Suprapubic skin (tissue), 4 donors: ENCODE measurements around the gene LDLRAD4.

ENCODE experiments used
- EP300 ChIP-seq: sonication (generic); formaldehyde crosslinking; IDR thresholded peaks from one replicate; pipeline ENCODE4 v1.6.1; 2017; ENCODE audit warnings: antibody characterized with exemption
- POLR2A ChIP-seq, 2 donors: fragments of 450-650 bp; IDR thresholded peaks; one replicate each; pipeline ENCODE4 v1.6.1; 2017; ENCODE audit warnings: antibody characterized with exemption in 2 of 2, mild to moderate bottlenecking in 2 of 2, moderate library complexity in 2 of 2
- POLR2AphosphoS5 ChIP-seq, 3 donors: sonication (generic); formaldehyde crosslinking; IDR thresholded peaks; one replicate each; pipeline ENCODE4 v1.6.1; 2017; ENCODE audit warnings: antibody characterized with exemption in 3 of 3
- TF ChIP-seq, protein P1 (sequence below), 2 donors: fragments of 200-600 bp in 1 of 2; fragments of 450-650 bp in 1 of 2; sonication (generic) in 1 of 2; IDR thresholded peaks; one replicate each; pipeline ENCODE4 v1.5.1; 2016 to 2019; ENCODE audit warnings: antibody characterized with exemption in 2 of 2, mild to moderate bottlenecking in 1 of 2, moderate library complexity in 1 of 2

DNA sequence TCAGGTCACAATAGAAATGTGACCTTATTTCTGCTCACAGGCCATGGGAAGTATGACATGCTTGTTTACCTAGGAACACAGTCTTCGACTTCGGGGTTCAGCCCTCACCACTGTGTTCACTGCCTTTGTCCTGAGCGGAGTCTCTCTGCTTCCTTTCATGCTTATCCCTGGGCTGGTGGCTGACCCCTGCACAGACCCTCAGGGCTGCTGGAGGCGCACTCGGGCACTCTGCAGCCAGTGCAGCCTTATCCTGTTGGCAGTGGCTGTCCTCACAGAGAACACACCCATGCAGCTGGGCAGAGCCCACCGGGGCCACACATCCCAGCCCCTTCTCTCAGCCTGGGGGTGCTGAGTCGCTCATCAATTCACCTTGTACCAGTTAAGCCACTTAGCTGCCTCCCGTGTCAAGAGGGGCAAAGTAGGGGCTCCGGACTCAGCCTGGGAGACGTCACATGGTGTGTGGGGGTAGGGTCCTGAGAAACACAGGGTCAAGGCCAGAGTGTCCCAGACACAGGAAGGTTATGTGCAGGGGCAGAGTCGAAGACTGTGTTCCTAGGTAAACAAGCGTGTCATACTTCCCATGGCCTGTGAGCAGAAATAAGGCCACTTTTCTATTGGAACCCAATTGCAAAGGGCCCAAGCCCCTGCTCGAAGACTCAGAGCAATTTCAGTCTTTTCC lies 400.3 kb downstream of the LDLRAD4 start:
- TF ChIP-seq, protein P1, sequence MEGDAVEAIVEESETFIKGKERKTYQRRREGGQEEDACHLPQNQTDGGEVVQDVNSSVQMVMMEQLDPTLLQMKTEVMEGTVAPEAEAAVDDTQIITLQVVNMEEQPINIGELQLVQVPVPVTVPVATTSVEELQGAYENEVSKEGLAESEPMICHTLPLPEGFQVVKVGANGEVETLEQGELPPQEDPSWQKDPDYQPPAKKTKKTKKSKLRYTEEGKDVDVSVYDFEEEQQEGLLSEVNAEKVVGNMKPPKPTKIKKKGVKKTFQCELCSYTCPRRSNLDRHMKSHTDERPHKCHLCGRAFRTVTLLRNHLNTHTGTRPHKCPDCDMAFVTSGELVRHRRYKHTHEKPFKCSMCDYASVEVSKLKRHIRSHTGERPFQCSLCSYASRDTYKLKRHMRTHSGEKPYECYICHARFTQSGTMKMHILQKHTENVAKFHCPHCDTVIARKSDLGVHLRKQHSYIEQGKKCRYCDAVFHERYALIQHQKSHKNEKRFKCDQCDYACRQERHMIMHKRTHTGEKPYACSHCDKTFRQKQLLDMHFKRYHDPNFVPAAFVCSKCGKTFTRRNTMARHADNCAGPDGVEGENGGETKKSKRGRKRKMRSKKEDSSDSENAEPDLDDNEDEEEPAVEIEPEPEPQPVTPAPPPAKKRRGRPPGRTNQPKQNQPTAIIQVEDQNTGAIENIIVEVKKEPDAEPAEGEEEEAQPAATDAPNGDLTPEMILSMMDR (IDR thresholded peaks at IDR 0.05): no peak
- TF ChIP-seq POLR2A (IDR thresholded peaks at IDR 0.05): no peak
- no peak for TF ChIP-seq POLR2AphosphoS5 (IDR thresholded peaks at IDR 0.05)
- TF ChIP-seq EP300: no peak
